Progenitor cell of endocrine pancreas (in vitro differentiated cells): ENCODE measurements around the gene RPTOR. TPM values are rescaled to one million over a fixed set of nuclear protein-coding genes. Genes with fewer than 3 reads are reported as not detected.

Experiments used
- DNase-seq: peaks from one replicate; pipeline ENCODE4 v3.0.0; 2021; ENCODE audit warnings: low spot score; ENCODE audit not compliant: unreplicated experiment
- H3K27ac Mint-ChIP-seq: 2 replicates; pipeline ENCODE4 v1.8.0; 2021; ENCODE audit warnings: mild to moderate bottlenecking, moderate library complexity, mixed read lengths
- H3K27me3 Mint-ChIP-seq: 2 replicates; pipeline ENCODE4 v1.8.0; 2021; ENCODE audit warnings: mixed read lengths
- H3K36me3 Mint-ChIP-seq: 2 replicates; pipeline ENCODE4 v1.8.0; 2022; ENCODE audit warnings: mixed read lengths; ENCODE audit not compliant: insufficient read depth
- H3K4me1 Mint-ChIP-seq: 2 replicates; pipeline ENCODE4 v1.8.0; 2021; ENCODE audit warnings: low read depth, mixed read lengths
- H3K4me3 Mint-ChIP-seq: 2 replicates; pipeline ENCODE4 v1.8.0; 2021; ENCODE audit warnings: low read depth, mild to moderate bottlenecking, moderate library complexity, mixed read lengths
- H3K9me3 Mint-ChIP-seq: 2 replicates; pipeline ENCODE4 v1.8.0; 2021; ENCODE audit warnings: low read depth, mixed read lengths
- total RNA-seq: library from RNA; stranded (reverse); gene quantifications from 2 replicates; pipeline ENCODE4 v1.2.1, GENCODE V29; 2021
- TF ChIP-seq, protein P1 (sequence below): fragments of 200-600 bp; sonication (generic); IDR thresholded peaks from one replicate; pipeline ENCODE4 v1.5.0; 2021; ENCODE audit warnings: antibody characterized with exemption, mild to moderate bottlenecking; ENCODE audit not compliant: unreplicated experiment

RPTOR gene
- total RNA-seq, 1 donor from 2014 or later = 40.0 TPM

GRCh38 chr17:80797741-80798594 is 253.3 kb downstream of the RPTOR start:
- Mint-ChIP-seq H3K27ac (no peak overlapping the region), H3K9me3 (no peaks in the 10 kb centered on the region), H3K4me3 (no peak overlapping the region), H3K36me3 (peaks cover 18% of the 10 kb centered on the region), H3K27me3 (no peaks in the 10 kb centered on the region), H3K4me1 (peaks cover 9% of the 10 kb centered on the region)
- TF ChIP-seq, protein P1, sequence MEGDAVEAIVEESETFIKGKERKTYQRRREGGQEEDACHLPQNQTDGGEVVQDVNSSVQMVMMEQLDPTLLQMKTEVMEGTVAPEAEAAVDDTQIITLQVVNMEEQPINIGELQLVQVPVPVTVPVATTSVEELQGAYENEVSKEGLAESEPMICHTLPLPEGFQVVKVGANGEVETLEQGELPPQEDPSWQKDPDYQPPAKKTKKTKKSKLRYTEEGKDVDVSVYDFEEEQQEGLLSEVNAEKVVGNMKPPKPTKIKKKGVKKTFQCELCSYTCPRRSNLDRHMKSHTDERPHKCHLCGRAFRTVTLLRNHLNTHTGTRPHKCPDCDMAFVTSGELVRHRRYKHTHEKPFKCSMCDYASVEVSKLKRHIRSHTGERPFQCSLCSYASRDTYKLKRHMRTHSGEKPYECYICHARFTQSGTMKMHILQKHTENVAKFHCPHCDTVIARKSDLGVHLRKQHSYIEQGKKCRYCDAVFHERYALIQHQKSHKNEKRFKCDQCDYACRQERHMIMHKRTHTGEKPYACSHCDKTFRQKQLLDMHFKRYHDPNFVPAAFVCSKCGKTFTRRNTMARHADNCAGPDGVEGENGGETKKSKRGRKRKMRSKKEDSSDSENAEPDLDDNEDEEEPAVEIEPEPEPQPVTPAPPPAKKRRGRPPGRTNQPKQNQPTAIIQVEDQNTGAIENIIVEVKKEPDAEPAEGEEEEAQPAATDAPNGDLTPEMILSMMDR = no peak
- DNase-seq = no peak

GRCh38 chr17:80798595-80799537 is 254.2 kb downstream of the RPTOR start:
- Mint-ChIP-seq H3K4me1 (peaks cover 9% of the 10 kb centered on the region), H3K27ac (peak overlapping the region; percentile 29), H3K9me3 (no peaks in the 10 kb centered on the region), H3K4me3 (no peak overlapping the region), H3K27me3 (no peaks in the 10 kb centered on the region), H3K36me3 (peaks cover 16% of the 10 kb centered on the region)
- no peak for DNase-seq
- TF ChIP-seq, protein P1 = no peak

DNA sequence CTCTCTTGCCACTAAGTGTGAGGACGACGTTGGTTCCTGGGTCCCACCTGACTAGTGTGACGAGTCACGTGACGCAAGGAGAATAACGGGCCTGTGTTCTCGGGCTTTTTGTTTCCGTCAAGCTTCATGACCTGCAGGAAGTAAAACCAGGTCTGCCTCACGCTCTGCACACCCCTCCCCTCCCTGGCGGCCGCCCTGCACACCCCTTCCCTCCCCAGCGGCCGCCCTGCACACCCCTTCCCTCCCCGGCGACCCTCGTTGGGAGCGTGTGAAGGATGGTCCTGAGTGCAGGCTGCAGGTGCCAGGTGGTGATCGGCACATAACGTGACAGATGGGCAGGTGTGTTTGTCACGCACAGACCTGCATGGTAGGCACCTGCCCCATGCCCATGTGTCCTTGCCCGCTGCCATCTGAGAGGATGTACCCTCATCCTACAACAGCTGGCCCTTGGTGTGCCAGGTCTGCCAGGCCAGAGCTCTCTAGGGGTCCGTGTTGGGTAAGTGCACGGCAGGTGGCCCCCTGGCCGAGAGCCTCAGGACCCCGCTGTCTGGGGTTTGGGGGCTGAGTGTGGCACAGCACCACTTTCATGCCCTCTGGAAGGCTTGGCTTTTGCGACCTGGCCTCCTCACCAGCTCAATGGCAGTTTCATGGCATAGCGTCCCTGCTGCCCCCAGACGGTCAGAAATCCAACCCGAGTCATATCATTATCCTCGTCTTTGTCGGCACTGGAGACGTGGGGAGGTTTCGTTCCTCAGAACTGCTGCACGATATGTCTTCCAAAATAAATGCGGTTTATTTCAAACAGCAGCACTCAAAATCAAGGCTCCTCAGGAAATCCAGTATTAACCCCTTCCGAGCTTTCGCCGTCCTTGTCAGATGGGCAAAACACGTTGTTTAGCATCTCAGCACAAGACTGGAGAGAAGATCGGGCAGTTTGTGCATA is 255.2 kb downstream of the RPTOR start:
- Mint-ChIP-seq H3K4me1 (peaks cover 9% of the 10 kb centered on the region), H3K4me3 (no peak overlapping the region), H3K9me3 (no peaks in the 10 kb centered on the region), H3K27me3 (no peaks in the 10 kb centered on the region), H3K27ac (no peak overlapping the region), H3K36me3 (peaks cover 16% of the 10 kb centered on the region)
- DNase-seq = no peak
- TF ChIP-seq, protein P1 = no peak

GRCh38 chr17:80800481-80801391 is 256.1 kb downstream of the RPTOR start:
- Mint-ChIP-seq H3K4me1 (peaks cover 9% of the 10 kb centered on the region), H3K27me3 (no peaks in the 10 kb centered on the region), H3K4me3 (no peak overlapping the region), H3K36me3 (peaks cover 17% of the 10 kb centered on the region), H3K9me3 (peaks cover 2% of the 10 kb centered on the region), H3K27ac (no peak overlapping the region)
- no peak for DNase-seq
- TF ChIP-seq, protein P1 = peak; percentile 28
